T-helper 17 cell (primary cell): ENCODE results near the gene SYNE1. TPM values are rescaled to one million over a fixed set of nuclear protein-coding genes. Genes with fewer than 3 reads are reported as not detected.
A peak's percentile ranks its signal among the peaks of the same experiment; 100 is the strongest.

Experiments
- ATAC-seq: fragments of 150-1000 bp; cut with Tn5 transposase; 2 replicates; pipeline ENCODE4 v1.10.0; 2021; ENCODE audit warnings: mild to moderate bottlenecking, moderate library complexity
- DNase-seq, 3 donors: peaks; one replicate each; pipeline versions ENCODE4 v3.0.0 to v3.0.0-alpha.2; 2020 to 2021
- H3K9me3 ChIP-seq: one replicate; pipeline ENCODE4 v1.7.0; 2013; ENCODE audit warnings: low read length, mild to moderate bottlenecking; ENCODE audit not compliant: control insufficient read depth, poor library complexity, severe bottlenecking
- H3K27ac Mint-ChIP-seq: one replicate; pipeline ENCODE4 v1.8.0; 2022; ENCODE audit warnings: mild to moderate bottlenecking, moderate library complexity, mixed read lengths
- H3K27me3 Mint-ChIP-seq: one replicate; pipeline ENCODE4 v1.8.0; 2022; ENCODE audit warnings: mixed read lengths
- H3K36me3 Mint-ChIP-seq: one replicate; pipeline ENCODE4 v1.8.0; 2022; ENCODE audit warnings: low read depth, mixed read lengths
- H3K4me1 Mint-ChIP-seq: one replicate; pipeline ENCODE4 v1.8.0; 2022; ENCODE audit warnings: mild to moderate bottlenecking, mixed read lengths
- H3K4me3 Mint-ChIP-seq: one replicate; pipeline ENCODE4 v1.8.0; 2022; ENCODE audit warnings: mild to moderate bottlenecking, moderate library complexity, mixed read lengths
- total RNA-seq, 4 donors: library from RNA in 2 of 4; stranded (reverse) in 2 of 4; gene quantifications; one replicate each; pipeline ENCODE4 v1.2.3 and lab custom pipeline; 2022 to 2026

Gene SYNE1
- total RNA-seq, 2 donors from 2014 or later, result 131 to 165 TPM

DNA sequence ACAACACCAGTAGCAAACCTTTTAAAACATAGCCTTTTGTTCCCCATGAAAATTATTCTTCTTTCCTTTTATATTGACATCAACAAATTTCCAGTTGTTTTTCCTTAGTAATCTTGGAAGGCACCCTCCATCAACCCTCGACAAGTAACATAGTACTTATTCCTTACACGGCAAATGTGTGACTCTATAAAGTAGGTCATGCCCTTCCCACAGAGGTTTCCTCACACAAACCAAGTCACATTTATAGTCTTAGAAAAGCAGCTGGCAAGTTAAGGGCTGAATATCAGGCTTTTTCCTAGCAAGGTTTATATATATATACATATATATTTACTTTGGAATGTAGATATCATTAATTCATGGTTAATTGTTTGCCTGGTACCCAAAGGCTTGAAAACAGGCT lies 371.5 kb downstream of the SYNE1 start:
- peaks cover 11% of the 10 kb centered on the region for H3K9me3 ChIP-seq
- DNase-seq (no peak), ATAC-seq (no peak)
- Mint-ChIP-seq H3K27ac (no peak overlapping the region), H3K27me3 (no peaks in the 10 kb centered on the region), H3K36me3 (peaks cover 6% of the 10 kb centered on the region), H3K4me1 (peaks cover 8% of the 10 kb centered on the region), H3K4me3 (no peak overlapping the region)

DNA sequence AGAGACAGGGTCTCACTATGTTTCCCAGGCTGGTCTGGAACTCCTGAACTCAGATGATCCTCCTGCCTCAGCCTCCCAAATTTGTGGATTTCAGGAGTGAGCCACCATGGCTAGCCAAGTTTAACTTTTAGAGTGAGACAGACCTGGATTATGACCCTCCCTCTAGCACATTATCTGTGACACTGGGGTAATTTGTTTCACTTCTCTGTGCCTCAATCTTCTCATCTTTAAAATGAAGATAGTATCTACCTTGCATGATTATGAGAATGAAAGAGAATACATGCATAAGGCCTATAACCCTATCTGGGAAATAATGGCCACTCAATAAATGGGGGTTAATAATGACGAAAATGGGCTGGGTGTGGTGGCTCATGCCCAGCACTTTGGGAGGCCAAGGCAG lies 373.6 kb downstream of the SYNE1 start:
- H3K9me3 ChIP-seq, result peaks cover 11% of the 10 kb centered on the region
- DNase-seq, result no peak
- ATAC-seq, result no peak
- H3K4me3 Mint-ChIP-seq, result no peak overlapping the region
- peaks cover 14% of the 10 kb centered on the region for H3K4me1 Mint-ChIP-seq
- no peaks in the 10 kb centered on the region for H3K27me3 Mint-ChIP-seq
- H3K27ac Mint-ChIP-seq, result no peak overlapping the region
- H3K36me3 Mint-ChIP-seq, result peaks cover 17% of the 10 kb centered on the region

DNA sequence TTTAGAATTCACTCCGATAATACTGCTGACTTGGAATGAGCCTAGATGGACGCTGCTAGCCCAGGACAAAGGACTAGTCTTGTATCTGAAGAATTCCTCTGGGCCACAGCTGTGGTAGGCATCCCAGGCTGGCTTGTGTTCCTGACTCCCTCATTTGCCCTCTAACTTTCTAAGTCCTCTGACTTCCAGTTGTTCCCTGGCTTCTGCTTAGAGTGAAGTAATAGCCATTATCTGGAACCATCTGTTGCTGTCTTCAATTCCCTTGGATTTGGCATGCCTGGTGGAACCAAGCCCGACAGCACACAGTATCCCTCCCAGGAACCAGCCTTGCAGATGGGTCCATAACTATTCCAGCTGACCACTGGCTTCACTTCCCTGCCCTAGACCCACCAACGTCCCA lies 376.0 kb downstream of the SYNE1 start:
- H3K4me3 Mint-ChIP-seq, result no peak overlapping the region
- H3K9me3 ChIP-seq, result peaks cover 11% of the 10 kb centered on the region
- DNase-seq, result no peak
- no peak for ATAC-seq
- no peaks in the 10 kb centered on the region for H3K27me3 Mint-ChIP-seq
- H3K27ac Mint-ChIP-seq, result peak overlapping the region; percentile 61
- peaks cover 15% of the 10 kb centered on the region for H3K36me3 Mint-ChIP-seq
- H3K4me1 Mint-ChIP-seq, result peaks cover 12% of the 10 kb centered on the region

DNA sequence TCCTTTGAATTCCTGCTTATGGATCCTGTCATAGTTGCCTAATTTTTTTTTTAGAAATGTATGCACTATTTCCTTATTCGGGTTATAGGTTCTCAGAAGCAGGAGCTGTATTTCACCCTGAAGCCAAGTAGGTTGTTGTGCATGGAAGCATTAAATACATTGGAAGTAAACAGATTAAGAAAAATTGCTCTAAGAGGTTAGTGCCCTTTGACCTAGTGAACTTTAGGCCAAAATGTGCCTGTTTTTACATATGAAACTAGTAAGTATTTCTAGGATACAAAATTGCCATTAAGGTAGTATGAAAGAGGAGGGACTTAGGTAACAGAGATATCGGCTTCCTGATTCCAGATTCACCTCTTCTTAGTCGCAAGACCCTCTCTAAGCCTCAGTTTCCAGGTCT lies 377.9 kb downstream of the SYNE1 start:
- Mint-ChIP-seq H3K27ac (no peak overlapping the region), H3K4me3 (no peak overlapping the region), H3K36me3 (peaks cover 15% of the 10 kb centered on the region), H3K27me3 (no peaks in the 10 kb centered on the region), H3K4me1 (peaks cover 10% of the 10 kb centered on the region)
- DNase-seq (no peak), ATAC-seq (no peak)
- H3K9me3 ChIP-seq, result peaks cover 11% of the 10 kb centered on the region

DNA sequence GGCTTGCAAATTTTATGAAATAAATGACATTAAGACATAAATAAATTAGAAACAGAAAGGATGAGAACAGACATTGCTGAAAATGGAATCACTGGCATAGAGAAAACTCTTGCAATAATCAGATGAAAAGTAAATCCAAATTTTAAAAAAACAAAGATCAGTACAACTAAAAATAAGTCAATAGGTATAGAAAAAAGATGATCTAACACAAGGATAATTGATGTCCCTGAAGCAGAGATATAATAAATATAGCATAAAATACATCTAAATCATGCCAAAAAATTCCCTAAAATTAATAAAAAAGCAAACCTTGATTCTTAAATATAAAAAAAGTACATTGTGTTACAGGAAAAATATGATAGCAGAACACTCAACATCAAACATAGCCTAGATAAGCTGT lies 379.6 kb downstream of the SYNE1 start:
- DNase-seq (no peak), ATAC-seq (no peak)
- H3K36me3 Mint-ChIP-seq, result peaks cover 15% of the 10 kb centered on the region
- H3K9me3 ChIP-seq, result no peaks in the 10 kb centered on the region
- no peak overlapping the region for H3K27ac Mint-ChIP-seq
- H3K4me3 Mint-ChIP-seq, result no peak overlapping the region
- peaks cover 10% of the 10 kb centered on the region for H3K4me1 Mint-ChIP-seq
- no peaks in the 10 kb centered on the region for H3K27me3 Mint-ChIP-seq

DNA sequence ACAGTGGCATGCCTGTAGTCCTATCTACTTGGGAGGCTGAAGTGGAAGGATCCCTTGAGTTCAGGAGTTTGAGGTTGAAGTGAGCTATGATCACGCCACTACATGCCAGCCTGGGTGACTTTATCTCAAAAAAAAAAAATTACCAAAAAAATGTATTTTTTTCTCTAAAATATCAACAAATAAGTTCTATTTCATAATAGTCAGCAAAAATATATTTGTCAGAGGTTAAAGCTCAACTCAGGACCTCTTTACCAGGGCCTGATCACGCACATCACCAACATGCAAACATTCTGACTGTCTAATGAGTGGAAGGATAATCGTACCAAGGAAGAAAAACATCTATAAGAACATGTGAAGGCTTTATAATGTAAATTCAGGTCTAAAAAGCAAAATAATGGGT lies 387.0 kb downstream of the SYNE1 start:
- no peak for ATAC-seq
- Mint-ChIP-seq H3K27me3 (no peaks in the 10 kb centered on the region), H3K36me3 (peaks cover 13% of the 10 kb centered on the region), H3K4me1 (peaks cover 5% of the 10 kb centered on the region), H3K4me3 (no peak overlapping the region), H3K27ac (no peak overlapping the region)
- H3K9me3 ChIP-seq, result no peaks in the 10 kb centered on the region
- no peak for DNase-seq

DNA sequence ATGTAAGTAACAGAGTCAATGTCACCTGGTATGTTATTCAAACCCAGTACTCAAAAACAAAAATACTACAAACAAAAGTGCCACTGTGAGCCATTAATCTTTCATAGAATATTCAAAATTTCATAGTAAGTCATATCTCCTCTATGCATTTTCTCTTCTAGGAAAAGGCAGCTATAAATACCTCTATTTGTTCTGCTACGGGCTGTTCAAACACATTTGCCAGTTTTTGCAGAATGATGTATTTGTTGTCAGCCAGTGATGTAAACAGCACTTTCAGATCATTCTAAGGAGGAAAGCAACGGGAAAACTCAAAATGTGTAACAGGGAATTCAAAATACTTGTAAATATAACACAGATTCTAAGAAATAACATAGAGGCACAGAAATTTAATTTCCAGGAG lies 388.2 kb downstream of the SYNE1 start:
- ATAC-seq (no peak), DNase-seq (no peak)
- Mint-ChIP-seq H3K27ac (peak overlapping the region; percentile 39), H3K4me1 (peaks cover 6% of the 10 kb centered on the region), H3K36me3 (peaks cover 17% of the 10 kb centered on the region), H3K4me3 (no peak overlapping the region), H3K27me3 (no peaks in the 10 kb centered on the region)
- H3K9me3 ChIP-seq, result no peaks in the 10 kb centered on the region

DNA sequence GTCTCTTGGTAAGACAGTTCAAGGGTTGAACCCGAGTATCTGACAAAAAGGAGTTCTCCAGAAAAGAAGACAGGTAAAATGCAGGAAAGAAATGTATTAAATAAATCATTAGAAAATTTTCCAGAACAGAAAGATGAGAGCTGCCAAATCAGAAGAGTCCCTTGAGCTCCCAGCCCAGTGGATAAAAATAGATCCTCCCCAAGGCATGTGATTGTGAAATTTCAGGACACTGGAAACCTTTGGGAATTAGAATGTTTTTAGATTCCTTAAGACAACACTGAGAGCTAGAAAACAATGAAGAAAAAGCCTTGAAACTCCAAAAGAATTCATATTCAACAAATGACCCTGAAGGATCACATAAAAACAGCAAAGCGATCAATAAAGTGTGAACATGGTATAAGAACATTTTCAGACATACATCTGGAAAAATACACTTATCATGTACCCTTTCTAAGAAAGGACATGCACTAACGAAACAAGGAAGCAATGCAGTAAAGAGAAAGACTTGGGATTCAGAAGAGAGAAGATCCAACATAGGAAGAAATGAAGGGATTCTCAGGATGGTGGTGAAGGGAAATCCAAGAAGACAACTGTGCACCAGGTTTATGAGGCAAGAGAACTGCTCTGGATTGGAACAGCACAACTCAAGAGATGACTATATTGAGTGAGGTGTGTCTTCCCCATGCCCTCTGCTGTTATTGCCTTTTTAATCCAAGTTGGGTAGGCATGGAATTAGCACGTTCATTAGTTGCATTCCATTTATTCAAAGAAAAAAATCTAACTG lies 390.4 kb downstream of the SYNE1 start:
- Mint-ChIP-seq H3K4me3 (no peak overlapping the region), H3K4me1 (peaks cover 6% of the 10 kb centered on the region), H3K27ac (no peak overlapping the region), H3K27me3 (no peaks in the 10 kb centered on the region), H3K36me3 (peaks cover 22% of the 10 kb centered on the region)
- no peaks in the 10 kb centered on the region for H3K9me3 ChIP-seq
- DNase-seq, result no peak
- ATAC-seq, result no peak

DNA sequence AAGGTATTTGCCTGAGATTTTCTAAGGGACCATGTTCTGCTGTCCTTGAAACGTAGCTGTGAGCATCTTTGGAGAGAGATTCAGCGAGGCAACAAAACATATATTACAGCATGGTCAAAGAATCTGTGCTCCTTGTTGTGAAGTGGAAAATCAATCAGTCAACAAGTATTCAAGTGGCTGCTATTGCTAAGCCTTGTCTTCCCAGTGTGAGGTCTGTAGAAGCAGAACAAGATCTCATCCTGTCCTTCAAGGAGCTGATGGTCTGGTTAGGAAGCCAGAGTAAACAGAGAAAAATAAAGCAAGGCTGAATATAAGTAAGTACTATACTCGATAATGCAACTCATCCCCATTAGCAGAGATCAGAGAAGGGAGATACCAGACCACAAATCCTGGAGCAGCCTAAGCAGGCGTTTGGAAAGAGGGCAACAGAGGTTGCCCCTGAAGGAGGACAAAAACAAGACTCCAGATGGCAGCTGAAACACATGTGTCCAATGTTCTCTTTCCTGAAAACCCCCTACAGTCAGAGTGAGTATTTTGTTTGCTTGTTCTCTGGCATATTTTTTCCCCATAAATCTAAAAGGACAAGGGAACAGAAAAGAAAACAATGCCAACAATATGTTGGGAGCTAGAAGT lies 392.0 kb downstream of the SYNE1 start:
- Mint-ChIP-seq H3K27me3 (no peaks in the 10 kb centered on the region), H3K4me3 (no peak overlapping the region), H3K27ac (no peak overlapping the region), H3K36me3 (peaks cover 25% of the 10 kb centered on the region), H3K4me1 (peaks cover 6% of the 10 kb centered on the region)
- DNase-seq (no peak), ATAC-seq (no peak)
- H3K9me3 ChIP-seq, result no peaks in the 10 kb centered on the region

DNA sequence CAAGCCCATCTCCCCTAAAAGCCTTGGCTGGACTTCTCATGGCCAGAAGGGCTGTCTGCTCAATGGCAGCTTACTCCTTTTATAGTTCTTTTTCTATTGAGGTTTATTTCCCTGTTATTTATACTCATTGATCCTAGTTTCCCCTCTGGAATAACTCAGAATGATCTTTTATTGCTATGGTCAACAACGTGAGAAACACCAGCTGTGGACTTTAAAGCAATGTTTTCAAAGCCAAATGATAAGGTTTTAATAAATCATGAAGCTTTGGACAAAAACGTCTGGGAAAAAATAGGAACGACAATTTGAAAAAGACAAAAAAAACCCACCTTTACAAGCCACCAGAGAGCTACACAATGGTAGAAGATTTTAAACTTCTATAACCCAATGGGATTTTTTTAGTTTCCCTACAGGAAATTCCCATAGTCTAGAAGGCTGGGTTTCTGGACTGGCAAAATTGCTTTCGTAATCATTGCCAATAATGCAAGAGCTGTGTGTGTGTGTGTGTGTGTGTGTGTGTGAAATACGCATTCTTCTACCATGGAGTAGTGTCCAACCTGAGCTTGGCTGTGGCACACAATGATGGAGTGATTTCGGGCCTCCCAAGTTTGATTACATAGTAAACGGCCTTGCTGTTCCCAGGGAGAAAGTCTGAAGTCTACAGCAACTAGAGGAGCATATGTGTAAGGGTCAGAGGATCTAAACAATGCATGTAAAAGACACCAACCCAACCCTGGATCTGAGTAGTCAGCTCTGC lies 396.0 kb downstream of the SYNE1 start:
- no peak for DNase-seq
- H3K27me3 Mint-ChIP-seq, result no peaks in the 10 kb centered on the region
- H3K27ac Mint-ChIP-seq, result no peak overlapping the region
- H3K9me3 ChIP-seq, result no peaks in the 10 kb centered on the region
- peaks cover 7% of the 10 kb centered on the region for H3K4me1 Mint-ChIP-seq
- no peak for ATAC-seq
- H3K4me3 Mint-ChIP-seq, result no peak overlapping the region
- peaks cover 20% of the 10 kb centered on the region for H3K36me3 Mint-ChIP-seq

DNA sequence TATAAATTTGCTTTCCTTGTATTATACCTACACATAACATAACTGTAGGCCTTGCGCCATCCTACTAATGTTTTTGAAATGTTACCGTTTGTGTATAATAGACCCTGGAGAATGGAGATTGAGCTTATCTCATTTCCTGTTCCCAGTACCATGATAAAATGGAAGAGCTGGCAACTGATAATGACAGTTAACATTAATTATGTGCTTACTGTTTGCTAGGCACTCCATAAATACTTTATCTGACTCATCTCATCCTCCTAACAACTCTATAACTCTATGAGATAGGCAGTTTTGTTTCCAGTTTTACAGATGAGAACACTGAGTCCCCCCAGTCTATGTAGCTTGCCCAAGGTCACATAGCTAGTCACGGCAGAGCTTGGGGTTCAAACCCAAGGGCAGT lies 396.7 kb downstream of the SYNE1 start:
- no peak for ATAC-seq
- H3K27me3 Mint-ChIP-seq, result no peaks in the 10 kb centered on the region
- no peaks in the 10 kb centered on the region for H3K9me3 ChIP-seq
- H3K27ac Mint-ChIP-seq, result no peak overlapping the region
- H3K4me3 Mint-ChIP-seq, result no peak overlapping the region
- H3K36me3 Mint-ChIP-seq, result peaks cover 23% of the 10 kb centered on the region
- no peak for DNase-seq
- peaks cover 7% of the 10 kb centered on the region for H3K4me1 Mint-ChIP-seq

DNA sequence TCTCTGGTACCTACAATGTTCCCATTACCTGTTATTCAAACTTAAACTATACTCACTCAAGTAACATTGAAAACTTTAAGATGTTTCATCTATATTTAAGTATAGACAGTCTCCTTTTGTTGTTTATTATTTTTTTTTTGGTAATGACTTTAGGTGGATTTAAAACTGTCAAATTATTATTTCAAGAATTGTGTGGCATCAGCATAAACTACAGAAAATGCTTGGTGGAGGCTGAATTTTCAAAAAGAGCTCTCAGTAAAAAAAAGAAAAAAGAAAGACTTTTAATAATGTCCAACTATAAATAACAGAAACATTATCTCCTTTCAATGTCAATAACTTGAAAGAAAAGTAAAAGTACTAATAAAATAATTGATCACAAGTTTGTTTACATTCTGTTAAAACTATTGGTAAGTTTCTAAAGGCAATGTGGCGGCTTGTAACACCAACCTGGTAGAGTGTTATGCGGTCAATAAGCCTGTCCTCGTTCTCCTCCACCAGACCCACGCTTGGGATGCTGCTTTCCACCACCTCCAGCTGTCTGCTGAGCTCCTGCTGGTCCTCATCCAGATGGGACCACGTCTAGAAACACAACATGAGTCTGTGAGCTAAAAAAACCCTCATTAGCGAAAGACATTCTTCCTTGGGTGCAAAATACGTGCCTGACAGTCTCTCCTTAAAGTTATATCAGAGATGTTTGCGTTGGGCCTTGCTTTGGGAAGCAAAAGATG lies 400.6 kb downstream of the SYNE1 start:
- DNase-seq, result no peak
- H3K27ac Mint-ChIP-seq, result peak overlapping the region; percentile 67
- no peaks in the 10 kb centered on the region for H3K9me3 ChIP-seq
- H3K4me1 Mint-ChIP-seq, result peaks cover 14% of the 10 kb centered on the region
- no peak for ATAC-seq
- no peak overlapping the region for H3K4me3 Mint-ChIP-seq
- peaks cover 11% of the 10 kb centered on the region for H3K36me3 Mint-ChIP-seq
- no peaks in the 10 kb centered on the region for H3K27me3 Mint-ChIP-seq
